DMS79 treated with DMSO at 0.1 percent for 48 hours (cell line): ENCODE results near the gene HDAC1.
"Not testable (repeated sequence)": the region's sequence is repeated elsewhere in the genome, so short reads cannot be mapped to it uniquely, and the experiment has no call there.

Experiments used
- DNase-seq: peaks from one replicate; lab custom pipeline; 2025; lab: John Stamatoyannopoulos, UW

Gene HDAC1

DNA sequence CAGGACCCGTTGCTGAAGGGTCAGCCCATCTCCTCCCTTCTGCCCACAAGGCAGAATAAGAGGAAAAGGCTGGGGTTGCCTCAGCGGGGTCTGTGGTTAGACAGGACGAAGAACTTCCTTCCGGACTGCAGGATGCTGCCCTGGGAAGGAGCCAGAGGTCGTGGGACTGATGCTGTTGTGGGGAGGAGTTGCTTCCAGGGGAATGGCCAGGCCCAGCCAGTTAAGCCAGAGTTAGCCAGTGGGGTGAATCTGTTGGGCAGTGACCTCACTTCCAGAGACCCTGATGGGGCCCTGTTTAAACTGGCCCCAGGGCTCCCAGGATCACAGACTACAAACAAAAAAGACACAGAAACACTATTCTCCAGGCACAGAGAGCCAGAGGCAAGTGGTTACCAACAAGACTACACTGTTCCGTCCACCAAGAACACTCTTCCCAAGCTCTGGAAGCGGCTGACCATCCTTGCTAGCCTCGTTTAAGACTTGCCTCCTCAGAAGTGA lies 57.4 kb downstream of the HDAC1 start:
- DNase-seq = no peak

DNA sequence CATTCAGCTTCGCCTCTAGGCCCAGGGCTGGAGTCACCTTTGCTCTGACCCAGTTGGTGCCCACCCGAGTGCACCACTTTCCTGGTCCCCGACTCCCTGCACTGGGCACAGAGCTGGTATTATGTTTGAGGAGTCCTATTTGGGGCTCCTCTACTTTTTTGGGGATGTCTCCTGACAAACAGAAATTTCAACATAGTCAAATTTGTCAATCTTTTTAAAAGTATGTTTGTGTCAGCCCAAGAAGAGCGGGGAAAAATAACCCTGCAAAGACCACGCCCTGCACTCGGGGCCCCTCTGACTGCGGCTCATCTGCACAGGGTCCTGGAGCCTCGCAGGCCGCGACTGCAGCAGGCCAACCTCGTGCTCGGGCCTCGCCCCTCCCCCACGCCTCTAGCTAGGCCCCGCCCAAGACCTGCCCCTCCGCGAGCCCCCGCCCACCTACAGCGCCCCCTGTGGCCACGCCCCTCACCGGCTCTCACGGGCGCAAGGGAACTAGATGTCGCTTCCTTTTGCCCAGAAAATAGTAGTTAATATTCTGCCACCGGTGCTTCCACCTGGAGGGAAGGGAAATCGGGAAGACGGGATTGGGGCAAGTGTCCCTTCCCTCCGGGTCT lies 59.0 kb downstream of the HDAC1 start:
- DNase-seq = no peak

DNA sequence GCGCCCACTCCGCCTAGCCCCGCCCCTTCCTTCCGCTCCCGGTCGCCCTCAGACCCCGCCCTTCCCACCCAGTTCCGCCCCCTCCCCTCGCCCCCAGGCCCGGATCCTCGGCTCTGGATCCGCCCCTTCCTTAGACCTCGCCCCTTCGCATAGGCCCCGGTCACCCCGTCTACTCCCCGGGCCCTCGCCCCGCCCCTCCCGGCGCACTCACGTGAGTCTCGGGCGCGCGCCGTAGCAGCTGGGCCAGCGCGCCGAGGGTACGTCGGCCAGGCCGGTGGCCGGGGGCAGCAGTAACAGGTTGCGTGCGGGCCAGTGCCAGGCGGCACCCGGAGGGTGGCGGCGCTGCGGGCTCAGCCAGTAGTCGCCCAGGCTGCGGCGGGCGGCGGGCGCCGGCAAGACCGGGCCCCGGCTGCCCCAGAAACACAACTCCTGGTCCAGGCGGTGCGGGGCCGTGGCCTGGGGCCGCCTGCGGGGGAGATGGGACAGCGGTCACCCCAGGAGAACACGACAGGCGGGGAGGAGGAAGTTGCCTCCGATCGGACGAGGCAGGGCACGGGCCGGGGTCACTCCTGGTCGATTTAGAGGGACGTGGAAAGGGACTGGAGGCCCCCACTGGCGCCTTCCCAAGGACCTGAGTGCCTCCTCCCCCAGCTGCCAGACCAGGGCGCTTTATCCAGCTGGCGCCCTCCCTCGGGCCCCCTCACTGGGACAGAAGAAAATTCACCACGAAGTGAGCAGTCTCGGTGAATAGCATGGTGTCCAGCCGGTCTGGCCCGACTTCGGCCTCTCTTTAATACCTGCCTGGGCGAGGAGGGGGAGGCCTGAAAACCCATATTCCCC lies 59.7 kb downstream of the HDAC1 start:
- DNase-seq = peak; percentile 94

DNA sequence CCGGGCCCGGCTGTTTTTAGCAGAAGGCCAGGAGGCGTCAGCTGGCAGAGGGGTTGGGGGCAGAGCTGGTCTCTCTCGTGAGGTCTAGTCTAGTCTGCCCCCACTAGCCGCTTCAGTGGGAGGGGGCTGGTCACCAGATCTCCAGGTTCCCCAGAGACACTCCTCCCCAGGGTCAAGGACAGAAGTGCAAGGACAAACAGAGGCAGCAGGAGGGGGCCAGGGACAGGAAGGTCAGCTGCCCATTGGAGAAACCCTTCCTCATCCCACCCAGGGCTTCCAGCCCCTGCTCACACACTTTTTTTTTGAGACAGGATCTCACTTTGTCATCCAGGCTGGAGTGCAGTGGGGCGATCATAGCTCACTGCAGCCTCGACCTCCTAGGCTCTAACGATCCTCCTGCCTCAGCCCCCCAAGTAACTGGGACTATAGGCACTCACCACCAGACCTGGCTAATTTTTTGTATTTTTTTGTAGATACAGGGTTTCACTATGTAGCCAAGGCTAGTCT lies 60.4 kb downstream of the HDAC1 start:
- DNase-seq = no peak

DNA sequence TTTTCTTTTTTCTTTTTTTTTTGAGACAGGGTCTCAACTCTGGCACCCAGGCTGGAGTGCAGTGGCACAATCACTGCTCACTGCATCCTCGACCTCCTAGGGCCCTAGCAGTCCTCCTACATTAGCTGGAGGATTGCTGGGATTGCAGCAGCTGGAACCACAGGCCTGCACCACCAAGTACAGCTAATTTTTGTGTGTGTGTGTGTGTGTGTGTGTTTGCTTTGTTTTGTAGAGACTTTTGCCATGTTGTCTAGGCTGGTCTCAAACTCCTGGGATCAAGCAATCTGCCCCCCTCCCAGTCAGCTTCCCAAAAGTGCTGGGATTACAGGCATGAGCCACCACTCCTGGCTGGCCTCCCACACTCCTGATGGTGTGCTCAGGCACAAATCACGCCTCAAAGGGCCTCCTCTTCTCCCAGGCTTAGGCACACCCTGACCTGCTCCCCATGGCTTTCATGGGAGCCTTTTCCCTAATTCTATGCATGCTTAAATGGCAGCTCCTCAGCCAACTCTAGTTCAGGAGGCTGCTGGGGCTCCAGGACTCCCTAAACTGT lies 61.0 kb downstream of the HDAC1 start:
- no peak for DNase-seq

DNA sequence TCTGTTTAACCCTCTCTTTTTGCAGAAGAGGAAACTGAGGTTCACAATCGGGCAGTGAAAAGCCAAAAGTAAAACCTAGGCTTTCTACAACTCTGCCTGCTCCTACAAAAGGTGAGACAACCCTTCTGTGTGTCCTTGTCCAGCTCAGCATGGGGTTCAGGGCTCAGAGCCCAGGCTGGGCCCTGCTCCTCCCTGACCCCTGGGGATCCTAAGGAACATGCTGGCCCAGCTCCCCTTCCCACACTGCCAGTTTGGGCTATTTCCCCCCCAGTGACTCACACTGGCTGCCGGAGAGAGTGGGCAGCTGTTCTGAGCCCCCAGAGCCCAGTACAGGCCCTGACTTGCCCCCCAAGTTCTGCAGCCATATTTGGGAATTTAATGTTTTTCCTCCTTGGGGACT lies 61.5 kb downstream of the HDAC1 start:
- DNase-seq = no peak

DNA sequence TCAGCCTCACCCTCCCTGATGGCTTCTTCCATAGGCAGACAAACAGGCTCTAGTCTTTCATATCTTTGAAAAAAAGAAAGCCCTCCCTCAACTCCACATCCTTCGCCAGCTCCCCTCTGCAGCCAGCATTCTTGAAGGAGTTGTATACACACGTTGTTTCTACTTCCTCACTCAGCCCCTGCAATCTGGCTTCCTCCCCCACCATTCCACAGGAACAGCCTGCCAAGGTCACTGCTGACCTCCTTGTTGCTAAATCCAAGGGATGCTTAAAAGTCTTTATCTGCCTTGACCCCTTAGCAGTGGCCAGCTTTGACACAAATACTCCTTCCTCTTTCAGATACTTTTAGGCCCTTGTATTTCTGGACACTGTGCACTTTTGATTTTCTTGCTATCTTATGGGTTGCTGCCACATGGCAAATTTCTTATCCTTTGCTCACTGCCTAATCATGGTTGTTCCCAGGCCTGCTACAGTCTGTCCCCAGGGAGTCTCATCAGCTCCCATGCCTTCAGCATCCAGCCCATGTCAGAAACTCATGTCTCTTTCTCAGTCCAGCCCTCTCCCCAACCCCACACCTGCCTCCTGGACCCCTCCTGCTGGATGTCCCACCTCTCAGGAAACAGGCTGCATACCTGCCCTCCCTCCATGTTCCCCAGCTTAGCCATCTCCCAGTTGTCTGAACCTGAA lies 62.1 kb downstream of the HDAC1 start:
- no peak for DNase-seq

DNA sequence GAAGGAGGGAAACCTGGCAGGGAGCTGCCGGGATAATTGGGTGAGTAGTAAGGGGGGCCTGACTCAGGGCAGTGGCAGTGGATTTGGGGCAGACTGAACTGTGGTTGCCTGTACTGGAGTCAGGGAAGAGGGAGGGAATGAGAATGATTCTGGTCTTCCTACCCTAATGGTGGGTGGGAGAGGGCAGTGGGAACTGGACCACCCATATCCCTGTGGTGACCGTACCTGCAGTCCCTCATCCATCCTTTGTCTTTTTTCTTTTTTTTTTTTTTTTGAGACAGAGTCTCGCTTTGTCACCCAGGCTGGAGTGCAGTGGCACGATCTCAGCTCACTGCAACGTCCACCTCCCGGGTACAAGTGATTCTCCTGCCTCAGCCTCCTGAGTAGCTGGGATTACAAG lies 63.9 kb downstream of the HDAC1 start:
- not testable (repeated sequence) for DNase-seq

DNA sequence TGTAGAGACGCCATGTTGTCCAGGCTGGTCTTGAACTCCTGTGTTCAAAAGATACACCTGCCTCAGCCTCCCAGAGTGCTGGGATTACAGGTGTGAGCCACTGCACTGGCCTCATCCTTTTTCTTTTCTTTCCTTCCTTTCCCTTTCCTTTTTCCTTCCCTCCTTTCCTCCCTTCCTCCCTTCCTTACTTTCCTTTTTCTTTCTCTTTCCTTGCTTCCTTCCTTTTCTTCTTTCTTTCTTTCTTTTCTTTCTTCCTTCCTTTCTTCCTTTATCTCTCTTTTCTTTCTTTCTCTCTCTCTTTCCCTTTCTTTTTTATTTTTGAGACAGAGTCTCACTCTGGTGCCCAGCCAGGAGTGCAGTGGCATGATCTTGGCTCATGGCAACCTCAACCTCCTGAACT lies 64.6 kb downstream of the HDAC1 start:
- no peak for DNase-seq

DNA sequence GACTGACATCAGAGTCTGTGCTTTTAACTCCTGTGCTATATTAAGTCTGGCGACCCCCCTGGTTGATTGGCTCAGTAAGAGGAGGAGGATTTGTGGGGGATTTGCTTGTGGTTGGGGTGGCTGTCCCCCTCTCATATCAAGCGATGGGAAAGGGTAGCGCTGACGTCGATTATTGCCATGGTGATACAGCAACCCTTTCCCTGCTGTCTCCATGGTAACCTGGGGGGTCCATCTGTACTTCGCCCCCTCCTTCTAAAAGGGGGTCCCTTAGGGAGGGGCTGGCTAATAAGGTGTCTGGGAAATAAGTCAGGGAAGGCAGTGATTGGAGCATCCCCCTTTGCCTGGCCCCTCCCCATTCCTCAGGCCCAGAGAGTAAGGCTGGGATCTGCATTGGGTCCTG lies 65.7 kb downstream of the HDAC1 start:
- DNase-seq = no peak

DNA sequence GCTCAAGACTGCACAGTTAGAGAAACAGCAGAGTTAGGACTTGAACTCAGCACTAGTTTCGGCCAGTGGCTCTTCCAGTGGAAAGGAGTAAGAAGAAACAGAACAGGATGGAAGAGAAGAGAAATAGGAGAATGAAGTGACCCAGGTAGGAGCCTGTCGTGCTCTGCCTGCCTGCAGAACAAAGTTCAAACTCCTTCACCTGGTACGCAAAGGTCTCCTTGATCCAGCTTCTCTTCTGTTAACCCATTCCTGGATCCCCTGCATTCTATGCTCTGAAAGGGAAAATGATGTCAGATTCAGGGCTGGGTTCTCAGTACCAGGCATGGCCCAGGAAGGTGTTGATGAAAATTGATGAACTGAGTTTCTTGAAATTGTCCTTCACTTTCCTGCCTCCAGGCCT lies 66.6 kb downstream of the HDAC1 start:
- no peak for DNase-seq

DNA sequence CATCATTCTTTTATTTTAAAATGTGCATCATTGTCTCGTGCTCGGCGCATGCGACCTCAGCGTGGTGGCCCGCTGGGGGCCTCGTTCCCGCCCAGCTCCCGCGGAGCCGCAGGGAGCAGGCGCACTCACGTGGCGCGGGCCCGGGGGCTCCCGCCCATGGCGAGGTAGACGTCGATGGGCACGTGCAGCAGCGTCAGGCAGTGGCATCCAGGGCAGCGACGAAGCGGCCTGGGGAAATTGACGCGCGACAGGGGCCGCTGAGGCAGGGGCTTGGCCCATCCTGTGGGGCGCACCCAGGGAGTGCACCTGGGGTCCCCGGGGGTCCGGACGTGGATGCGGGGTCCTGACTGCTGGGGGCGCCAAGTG lies 69.4 kb downstream of the HDAC1 start:
- no peak for DNase-seq

DNA sequence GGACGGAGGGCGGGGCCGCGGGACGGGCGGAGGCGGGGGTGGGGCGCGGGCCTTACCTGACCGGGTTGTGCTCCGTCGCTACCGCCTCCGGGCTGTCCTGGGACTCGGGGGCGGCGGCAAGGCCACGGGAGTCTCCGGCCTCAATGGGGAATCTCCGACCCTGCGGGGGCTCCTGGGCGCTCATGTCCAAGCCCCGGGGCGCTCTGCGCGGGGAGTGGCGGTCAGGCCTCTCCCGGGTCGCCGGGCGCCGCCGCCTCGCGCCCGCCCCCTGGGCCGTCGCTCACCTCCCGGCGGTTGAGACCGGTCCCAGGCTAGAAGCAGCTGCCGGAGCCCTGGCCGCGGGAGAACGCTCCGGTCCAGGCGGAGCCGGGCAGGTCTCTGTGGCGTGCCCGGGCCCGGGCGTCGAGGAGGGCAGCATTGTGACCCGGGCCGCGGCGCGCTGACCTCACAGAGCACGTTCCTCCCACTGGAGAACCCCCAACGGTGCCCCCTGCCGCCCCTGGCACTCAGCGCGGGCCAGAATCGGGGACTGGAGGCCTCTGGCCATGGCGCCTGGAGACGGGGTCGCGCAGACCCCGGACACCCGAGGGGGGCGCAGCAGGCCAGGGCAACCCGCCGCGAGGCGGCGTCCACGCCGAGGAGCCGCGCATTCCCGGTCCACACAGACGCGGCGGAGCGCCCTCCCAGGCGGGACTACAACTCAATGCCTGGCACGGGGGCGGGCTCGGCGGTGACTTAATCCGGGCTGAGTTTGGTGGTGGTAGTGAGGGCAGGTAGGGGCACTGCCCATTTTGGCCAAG lies 70.0 kb downstream of the HDAC1 start:
- DNase-seq = peak; percentile 44

DNA sequence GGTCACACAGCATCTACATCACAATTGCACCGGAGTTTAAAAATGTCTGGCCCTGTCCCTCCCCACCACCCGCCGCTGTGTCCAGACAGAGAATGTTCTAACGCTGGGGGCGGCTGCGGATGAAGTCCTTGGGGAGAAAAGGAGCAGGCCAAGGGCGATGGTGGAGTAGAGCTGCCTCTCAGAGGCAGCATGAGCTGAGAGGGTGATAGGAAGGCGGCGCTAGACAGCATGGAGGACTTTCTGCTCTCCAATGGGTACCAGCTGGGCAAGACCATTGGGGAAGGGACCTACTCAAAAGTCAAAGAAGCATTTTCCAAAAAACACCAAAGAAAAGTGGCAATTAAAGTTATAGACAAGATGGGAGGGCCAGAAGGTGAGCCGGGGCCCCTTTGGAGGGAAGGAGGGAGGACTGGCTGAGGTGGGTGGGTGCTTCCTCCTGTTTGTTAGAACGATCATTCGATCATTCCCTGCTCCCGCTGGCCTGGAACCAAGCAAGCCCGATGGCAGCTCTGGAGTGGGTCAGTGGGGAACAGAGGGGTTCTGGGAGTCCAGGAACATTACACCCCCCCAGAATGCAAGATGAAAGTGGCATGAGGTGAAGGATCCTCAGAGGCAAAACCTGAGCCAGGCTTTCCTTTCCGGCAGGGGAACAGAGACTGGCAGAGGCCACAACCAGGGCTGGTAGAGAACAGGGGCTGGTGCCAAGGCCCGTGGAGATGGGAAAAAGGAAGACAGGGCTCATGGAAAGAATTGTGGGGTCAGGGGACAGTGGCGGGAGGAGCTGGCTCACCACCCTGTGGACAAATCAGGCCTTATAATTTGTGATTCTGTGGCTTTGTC lies 70.8 kb downstream of the HDAC1 start, which contains the start of the genes FAM229A and TSSK3:
Gene FAM229A (minus strand): TSS at position 12 of the 840 bp plus-strand sequence. CDS start 394 bp downstream, outside the sequence.
Gene TSSK3 (plus strand): TSS at position 66 of the 840 bp plus-strand sequence. CDS start 163 bp downstream, at position 229.
- DNase-seq = no peak

DNA sequence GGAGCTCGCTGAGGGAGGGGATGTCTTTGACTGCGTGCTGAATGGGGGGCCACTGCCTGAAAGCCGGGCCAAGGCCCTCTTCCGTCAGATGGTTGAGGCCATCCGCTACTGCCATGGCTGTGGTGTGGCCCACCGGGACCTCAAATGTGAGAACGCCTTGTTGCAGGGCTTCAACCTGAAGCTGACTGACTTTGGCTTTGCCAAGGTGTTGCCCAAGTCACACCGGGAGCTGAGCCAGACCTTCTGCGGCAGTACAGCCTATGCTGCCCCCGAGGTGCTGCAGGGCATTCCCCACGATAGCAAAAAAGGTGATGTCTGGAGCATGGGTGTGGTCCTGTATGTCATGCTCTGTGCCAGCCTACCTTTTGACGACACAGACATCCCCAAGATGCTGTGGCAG lies 71.8 kb downstream of the HDAC1 start:
- no peak for DNase-seq

DNA sequence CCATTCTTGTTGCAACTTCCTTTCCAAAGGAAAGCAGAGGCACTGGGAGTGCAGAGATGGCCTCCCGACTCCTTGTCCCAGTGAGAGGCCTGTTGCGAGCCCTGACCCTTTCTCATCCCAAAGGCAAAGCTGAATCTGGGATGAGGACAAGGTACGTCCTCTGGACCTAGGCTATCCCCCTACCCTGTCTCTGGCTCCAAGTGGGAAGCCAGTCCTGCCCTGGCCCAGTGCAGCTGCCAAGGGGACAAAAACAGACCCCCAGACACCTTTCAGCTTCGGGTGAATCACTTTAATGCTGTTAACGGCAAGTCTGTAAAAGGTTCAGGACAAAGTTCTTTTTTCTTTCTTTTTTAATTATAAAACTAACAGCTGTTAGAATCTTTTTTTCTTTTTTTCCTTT lies 73.0 kb downstream of the HDAC1 start:
- no peak for DNase-seq

DNA sequence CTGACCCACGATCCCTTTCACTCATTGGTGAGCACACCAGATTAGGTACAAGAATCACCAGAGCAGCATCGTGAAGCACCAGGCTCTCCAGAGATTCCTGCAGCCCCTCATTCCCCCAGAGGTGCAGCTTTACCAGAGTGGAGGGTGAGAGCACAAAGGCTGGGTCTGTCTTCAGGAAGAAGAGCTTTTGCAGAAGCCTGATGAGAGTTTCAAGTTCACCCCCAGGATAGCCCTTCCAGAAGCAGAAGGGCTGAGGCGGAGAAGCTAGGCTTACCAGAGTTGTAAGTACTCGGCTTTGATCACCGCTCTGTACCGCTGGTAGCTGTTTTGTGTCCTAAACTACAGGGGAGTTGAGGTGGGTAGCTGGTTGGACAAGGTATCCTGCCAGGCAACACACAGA lies 73.6 kb downstream of the HDAC1 start:
- DNase-seq = no peak

DNA sequence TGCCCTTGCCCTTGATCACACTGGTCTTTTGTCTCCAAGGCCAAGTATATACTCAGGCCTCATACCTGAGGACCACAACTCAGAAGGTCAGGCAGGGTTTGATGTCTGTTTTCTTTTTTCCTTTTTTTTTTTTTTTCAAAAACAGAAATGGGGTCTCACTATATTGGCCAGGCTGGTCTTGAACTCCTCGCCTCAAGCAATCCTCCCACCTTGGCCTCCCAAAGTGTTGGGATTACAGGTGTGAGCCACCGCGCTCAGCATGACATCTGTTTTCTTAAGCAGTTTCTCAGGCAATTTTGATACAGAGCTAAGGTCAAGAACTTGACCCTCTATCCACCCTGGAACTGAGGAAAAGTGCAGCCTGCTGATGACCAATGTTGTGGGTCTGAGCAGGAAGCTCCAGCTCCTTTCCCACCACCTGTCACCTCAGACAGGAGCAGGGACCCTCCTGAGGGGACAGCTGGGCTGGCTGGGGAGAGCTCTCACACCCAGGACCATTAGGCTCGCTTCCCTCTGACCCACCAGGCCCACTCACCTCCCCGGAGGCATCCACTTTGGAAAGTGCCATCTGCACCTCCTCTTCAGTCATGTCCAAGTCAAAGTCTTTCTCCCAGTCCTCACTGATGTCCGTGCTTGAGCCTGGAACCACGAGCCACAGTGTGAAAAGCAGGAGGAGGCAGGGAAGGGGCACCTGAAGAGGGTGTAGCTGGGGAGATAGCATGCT lies 76.2 kb downstream of the HDAC1 start:
- DNase-seq = no peak

DNA sequence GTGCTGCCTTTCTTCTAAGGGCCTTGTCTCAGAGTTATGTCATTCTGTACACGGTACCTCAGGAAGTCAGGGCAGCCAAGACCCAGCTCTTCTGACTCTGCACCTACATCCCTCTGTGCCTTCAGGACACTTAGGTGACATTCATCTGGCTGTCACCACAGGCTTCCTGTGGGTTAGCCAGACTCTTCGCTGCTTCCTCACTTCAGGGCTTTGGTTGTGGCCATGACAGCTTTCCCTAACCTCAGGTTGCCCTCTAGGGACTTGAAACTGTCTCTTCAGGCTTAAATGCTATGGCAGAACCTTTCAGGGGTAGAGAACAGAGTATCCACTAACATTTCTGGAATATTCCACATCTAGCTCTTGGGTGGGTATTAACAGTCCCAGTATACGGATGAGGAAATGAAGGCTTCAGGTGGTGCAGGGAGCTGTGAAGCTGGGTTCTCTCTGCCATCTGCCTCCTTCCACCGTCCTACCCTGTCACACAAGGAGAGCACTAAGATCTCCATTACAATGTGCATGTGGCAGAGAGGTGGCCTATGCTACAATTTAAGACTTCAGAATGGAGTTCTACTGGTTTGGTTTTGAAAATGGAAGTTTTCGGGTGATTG lies 80.4 kb downstream of the HDAC1 start:
- DNase-seq = no peak
